A549 treated with CpdA at 1 μM for 4 hours (cell line): Measurements from ENCODE around the gene KCNK17. TPM values are rescaled to one million over a fixed set of nuclear protein-coding genes. Genes with fewer than 3 reads are reported as not detected.

ENCODE experiments used
- total RNA-seq: library from RNA; stranded (reverse); fragments of 200-300 nt; extraction: Qiagen RNA extraction; gene quantifications from 5 replicates; pipeline ENCODE4 v1.2.3, GENCODE V29; 2022; ENCODE audit warnings: low read depth

Gene KCNK17, protein sequence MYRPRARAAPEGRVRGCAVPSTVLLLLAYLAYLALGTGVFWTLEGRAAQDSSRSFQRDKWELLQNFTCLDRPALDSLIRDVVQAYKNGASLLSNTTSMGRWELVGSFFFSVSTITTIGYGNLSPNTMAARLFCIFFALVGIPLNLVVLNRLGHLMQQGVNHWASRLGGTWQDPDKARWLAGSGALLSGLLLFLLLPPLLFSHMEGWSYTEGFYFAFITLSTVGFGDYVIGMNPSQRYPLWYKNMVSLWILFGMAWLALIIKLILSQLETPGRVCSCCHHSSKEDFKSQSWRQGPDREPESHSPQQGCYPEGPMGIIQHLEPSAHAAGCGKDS
- not detected in 5 replicates for total RNA-seq

DNA sequence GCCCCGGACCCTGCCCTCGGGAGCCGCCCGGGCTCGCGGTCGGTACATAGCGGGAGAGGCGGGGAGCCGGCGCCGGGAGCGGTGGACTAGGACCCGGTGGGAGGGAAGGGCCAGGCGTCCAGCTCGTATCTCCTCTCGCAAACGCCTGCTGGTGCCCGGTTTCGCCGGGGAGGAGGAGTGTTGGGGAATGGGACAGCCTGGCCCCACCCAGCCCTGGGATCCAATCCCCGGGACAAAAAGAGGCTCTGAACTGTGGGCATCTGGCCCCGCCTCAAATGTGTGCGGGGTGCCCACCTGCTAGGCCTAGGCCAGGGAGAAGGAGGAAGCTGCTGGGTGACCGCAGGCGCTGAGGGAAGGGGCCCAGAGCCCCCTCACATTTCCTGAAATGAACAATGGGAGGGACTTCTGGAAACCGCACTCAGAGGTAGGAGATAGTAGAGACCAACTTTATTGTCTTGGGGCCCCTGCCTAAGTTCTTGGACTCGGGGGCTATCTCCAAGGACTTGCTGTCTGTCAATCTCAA is at the start of gene KCNK17:
KCNK17 (minus strand) TSS at position 147 of the 523 bp plus-strand sequence; CDS start at position 48, 99 bp downstream.

DNA sequence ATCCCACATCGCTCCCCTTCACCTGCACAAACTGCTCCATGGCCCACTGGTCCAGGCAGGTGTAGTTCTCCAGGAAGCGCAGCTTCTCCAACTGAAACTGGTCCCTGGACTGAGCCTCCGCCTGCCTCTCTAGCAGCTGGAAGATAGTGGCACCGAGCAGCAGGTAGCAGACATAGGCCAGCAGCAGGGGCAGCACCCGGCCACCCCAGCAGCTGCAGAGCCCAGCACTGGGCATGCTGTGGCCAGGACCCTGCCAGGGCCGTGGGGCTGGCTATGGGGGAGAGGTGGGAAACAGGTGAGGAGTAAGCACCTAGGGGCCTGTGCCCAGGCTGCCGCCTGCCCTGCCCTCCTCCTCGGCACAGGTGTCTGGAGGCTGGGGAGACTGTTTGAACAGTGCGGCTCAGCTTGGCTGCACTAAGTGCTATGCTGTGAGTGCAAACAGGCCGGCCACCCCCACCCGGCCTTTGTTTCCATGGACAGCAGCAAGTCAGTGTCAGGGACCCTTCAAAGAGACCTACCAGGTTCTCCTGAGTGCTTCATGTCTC is 8.2 kb upstream of the KCNK17 start, which contains the start of gene KCNK16:
KCNK16 (minus strand) TSS at position 397 of the 545 bp plus-strand sequence; CDS start at position 235, 162 bp downstream.

Other genes starting within 250 kb of the KCNK17 start
- 6.0 to 6.9 TPM (median 6.6 TPM) in 5 replicates for gene SAYSD1, start 199.2 kb downstream of the KCNK17 start, total RNA-seq
- 0.99 to 1.4 TPM (median 1.2 TPM) in 5 replicates for gene KCNK5, start 84.9 kb downstream of the KCNK17 start, total RNA-seq
- not detected in 5 replicates for gene KCNK16, start 8.3 kb upstream of the KCNK17 start, total RNA-seq